T-helper 1 cell treated with Interleukin-12 subunit alpha and Interleukin-12 subunit beta and Interleukin-4 antibody, amounts not matched to agents 30 ng/mL and 1 ng/mL, for 36 hours (primary cell): ENCODE measurements around the gene DCHS2. TPM values are rescaled to one million over a fixed set of nuclear protein-coding genes. Genes with fewer than 3 reads are reported as not detected.

Source experiments
- intact Hi-C: fragments of 100-400 bp; cut with micrococcal nuclease; formaldehyde crosslinking; loops from one replicate; pipeline ENCODE4 v1.15.1; 2024
- total RNA-seq: library from RNA; stranded (reverse); gene quantifications from 2 replicates; pipeline ENCODE4 v1.2.3, GENCODE V29; 2022

The DCHS2 gene
- total RNA-seq, 1 donor from 2014 or later, result not detected

GRCh38 chr4:154329268-154329868, 162.2 kb downstream of the DCHS2 start:
- intact Hi-C loops, result loop anchor here (1.0 to 2.0 kb wide), 5 partner anchors 31 to 293 kb away; partner anchors contain the start of gene PLRG1

- intact Hi-C loops, result loop anchor here (2.0 kb wide), 1 partner anchor 33 kb away; no protein-coding TSS in a partner anchor
Measured at GRCh38 chr4:154328030-154328429, 163.6 kb downstream of the DCHS2 start.

GRCh38 chr4:154320521-154320920, 171.1 kb downstream of the DCHS2 start:
- intact Hi-C loops, result no loop called here

GRCh38 chr4:154319736-154320135, 171.9 kb downstream of the DCHS2 start:
- intact Hi-C loops, result no loop called here

- intact Hi-C loops, result no loop called here
Measured at GRCh38 chr4:154317201-154317999, 174.2 kb downstream of the DCHS2 start.

- intact Hi-C loops, result no loop called here
Measured at GRCh38 chr4:154315741-154316140, 175.9 kb downstream of the DCHS2 start.

GRCh38 chr4:154314248-154314647, 177.4 kb downstream of the DCHS2 start:
- intact Hi-C loops, result no loop called here

- intact Hi-C loops, result no loop called here
Measured at GRCh38 chr4:154313004-154313585, 178.5 kb downstream of the DCHS2 start.

GRCh38 chr4:154312246-154312645, 179.4 kb downstream of the DCHS2 start:
- intact Hi-C loops, result no loop called here

- intact Hi-C loops, result no loop called here
Measured at GRCh38 chr4:154310578-154310977, 181.0 kb downstream of the DCHS2 start.

GRCh38 chr4:154308207-154308606, 183.4 kb downstream of the DCHS2 start:
- intact Hi-C loops, result no loop called here

GRCh38 chr4:154307451-154307850, 184.1 kb downstream of the DCHS2 start:
- intact Hi-C loops, result no loop called here

GRCh38 chr4:154305616-154306015, 186.0 kb downstream of the DCHS2 start:
- intact Hi-C loops, result no loop called here

- intact Hi-C loops, result no loop called here
Measured at GRCh38 chr4:154304679-154305078, 186.9 kb downstream of the DCHS2 start.

GRCh38 chr4:154294652-154295350, 196.8 kb downstream of the DCHS2 start:
- intact Hi-C loops, result no loop called here

GRCh38 chr4:154293427-154293826, 198.2 kb downstream of the DCHS2 start:
- intact Hi-C loops, result no loop called here

GRCh38 chr4:154292589-154292988, 199.0 kb downstream of the DCHS2 start:
- intact Hi-C loops, result no loop called here

GRCh38 chr4:154277172-154277571, 214.4 kb downstream of the DCHS2 start:
- intact Hi-C loops, result no loop called here

GRCh38 chr4:154276496-154276895, 215.1 kb downstream of the DCHS2 start:
- intact Hi-C loops, result no loop called here

GRCh38 chr4:154254999-154255398, 236.6 kb downstream of the DCHS2 start:
- intact Hi-C loops, result no loop called here

GRCh38 chr4:154234576-154234975, 257.0 kb downstream of the DCHS2 start:
- intact Hi-C loops, result no loop called here
